A549 (cell line): ENCODE measurements around the gene SLC26A1.

Experiments used
- CTCF ChIP-seq: fragments of >200 bp; sonication (Bioruptor Twin); formaldehyde crosslinking; IDR thresholded peaks from 3 replicates; pipeline ENCODE4 v1.5.1; 2016
- RFX5 ChIP-seq: fragments of 450-650 bp; IDR thresholded peaks from 2 replicates; pipeline ENCODE4 v1.7.1; 2014; ENCODE audit warnings: antibody characterized with exemption, mild to moderate bottlenecking, moderate library complexity

- TF ChIP-seq CTCF, result no peak
- no peak for TF ChIP-seq RFX5
Measured at GRCh38 chr4:991451-992296, 1.5 kb downstream of the SLC26A1 start.
